H1 (cell line): ENCODE results near the gene COL5A1. TPM values are rescaled to one million over a fixed set of nuclear protein-coding genes. Genes with fewer than 3 reads are reported as not detected.

Source experiments
- CREB1 ChIP-seq: IDR thresholded peaks from 2 replicates; pipeline ENCODE4 v1.6.1; 2012; ENCODE audit warnings: inconsistent platforms
- CTBP2 ChIP-seq: IDR thresholded peaks from 2 replicates; pipeline ENCODE4 v1.7.0; 2011; ENCODE audit warnings: borderline replicate concordance, mild to moderate bottlenecking, moderate library complexity, mixed read lengths, low read length; ENCODE audit not compliant: insufficient read depth, insufficient read length
- EZH2 ChIP-seq: fragments of 200-600 bp; sonication (generic); IDR thresholded peaks from 2 replicates; pipeline ENCODE4 v1.7.1; 2012; ENCODE audit warnings: low read depth, mild to moderate bottlenecking, moderate library complexity, low read length, inconsistent platforms; ENCODE audit not compliant: severe bottlenecking
- HDAC2 ChIP-seq, 2 experiments: fragments of 300-600 bp in 1 of 2; sonication (generic) in 1 of 2; IDR thresholded peaks; 2 replicates each; pipeline ENCODE4 v1.6.1; 2011 to 2012; ENCODE audit warnings: low read depth in 2 of 2, low read length in 2 of 2, mild to moderate bottlenecking in 2 of 2, moderate library complexity in 2 of 2, borderline replicate concordance in 1 of 2, inconsistent platforms in 1 of 2
- polyA plus RNA-seq, 7 experiments: library from polyadenylated mRNA; depleted of rRNA in 3 of 7; stranded (reverse) in 5 of 7; unstranded in 2 of 7; fragments of >200 nt in 5 of 7; fragments of 200-250 nt in 2 of 7; gene quantifications; 1 replicate in 5 of 7; 2 replicates in 1 of 7; 4 replicates in 1 of 7; pipeline versions ENCODE4 v1.2.1 to v1.2.3, GENCODE V29; 2011 to 2013; ENCODE audit warnings: missing spikeins in 2 of 7, mixed read lengths in 2 of 7
- total RNA-seq: library from RNA; stranded (reverse); fragmentation: NEBNext Ultra II Directional; extraction: Animal tissue kit (Norgen Biotek cat#: 25700); gene quantifications from 2 replicates; pipeline ENCODE4 v1.2.1, GENCODE V29; 2021

COL5A1 gene
- total and polyA plus RNA-seq, 2 of the 8 experiments (the other 6 are each of a cell fraction or from before 2014, with no cell fraction given), result 3.8 to 12.0 TPM

DNA sequence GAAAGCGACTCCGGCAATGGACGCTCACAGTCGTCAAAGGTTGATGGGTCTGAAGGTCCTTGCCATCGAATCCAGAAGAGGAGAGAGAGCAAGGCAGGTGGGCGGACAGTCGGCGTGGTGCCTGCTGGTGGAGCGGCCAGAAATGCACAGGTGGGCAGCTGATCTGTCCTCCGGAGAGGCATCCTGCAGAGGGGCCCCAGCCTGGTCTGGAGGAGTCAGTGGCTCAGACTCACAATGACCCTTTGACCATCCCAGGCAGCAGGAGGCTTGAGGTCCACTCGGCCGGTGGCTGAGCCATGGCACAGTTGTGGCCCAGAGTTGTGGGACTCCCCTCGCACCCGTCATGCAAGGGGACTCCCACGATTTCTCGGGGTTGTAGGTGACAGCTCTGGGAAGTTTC lies 204.6 kb downstream of the COL5A1 start (continued):
- TF ChIP-seq HDAC2 (IDR thresholded peaks at IDR 0.05; ENCODE audit: borderline replicate concordance in 1 of 2, low read depth in 2 of 2, low read length in 2 of 2) (no peak), CREB1 (no peak), EZH2 (no peak), CTBP2 (no peak)
